ENCODE measurements around the gene IGFBP1.

IGFBP1 gene

GRCh38 chr7:45909561-45909960 is 21.3 kb downstream of the IGFBP1 start:
- no peak for DNase-seq

GRCh38 chr7:45910855-45911254 is 22.6 kb downstream of the IGFBP1 start:
- DNase-seq: no peak

GRCh38 chr7:45911311-45911710 is 23.0 kb downstream of the IGFBP1 start:
- DNase-seq: no peak

GRCh38 chr7:45912972-45913371 is 24.7 kb downstream of the IGFBP1 start:
- no peak for DNase-seq

GRCh38 chr7:45914911-45915310 is 26.6 kb downstream of the IGFBP1 start:
- DNase-seq: no peak

GRCh38 chr7:45915606-45916005 is 27.3 kb downstream of the IGFBP1 start:
- DNase-seq: no peak

- DNase-seq: no peak
These were observed 28.8 kb downstream of the IGFBP1 start for GRCh38 chr7:45917064-45917463.

GRCh38 chr7:45917658-45918057 is 29.4 kb downstream of the IGFBP1 start:
- DNase-seq: peak in 11 of 14 donors; percentile 3 to 72 (median 44)

GRCh38 chr7:45918556-45918955 is 30.3 kb downstream of the IGFBP1 start:
- DNase-seq: no peak

- no peak for DNase-seq
These were observed 31.0 kb downstream of the IGFBP1 start for GRCh38 chr7:45919231-45919784.

GRCh38 chr7:45919993-45920459 is 31.7 kb downstream of the IGFBP1 start:
- DNase-seq: no peak

- DNase-seq: peak in 1 of 14 donors; percentile 26
These were observed 32.5 kb downstream of the IGFBP1 start, which contains the start of gene IGFBP3 for GRCh38 chr7:45920502-45921380. TSS of gene IGFBP3 (minus strand) at chr7:45921272. CDS start at chr7:45921140, 132 bp downstream.

GRCh38 chr7:45921381-45921698 is 33.1 kb downstream of the IGFBP1 start:
- no peak for DNase-seq

GRCh38 chr7:45921699-45922519 is 33.6 kb downstream of the IGFBP1 start:
- DNase-seq: peak in 6 of 14 donors; percentile 8 to 26 (median 16)

GRCh38 chr7:45922810-45923209 is 34.5 kb downstream of the IGFBP1 start:
- DNase-seq: no peak

GRCh38 chr7:45923290-45923689 is 35.0 kb downstream of the IGFBP1 start:
- DNase-seq: peak in 7 of 14 donors; percentile 5 to 45 (median 21)

- no peak for DNase-seq
These were observed 35.5 kb downstream of the IGFBP1 start for GRCh38 chr7:45923818-45924217.

GRCh38 chr7:45924283-45924682 is 36.0 kb downstream of the IGFBP1 start:
- no peak for DNase-seq

- no peak for DNase-seq
These were observed 39.4 kb downstream of the IGFBP1 start for GRCh38 chr7:45927721-45928120.

GRCh38 chr7:45930967-45931366 is 42.7 kb downstream of the IGFBP1 start:
- DNase-seq: no peak

- no peak for DNase-seq
These were observed 49.0 kb downstream of the IGFBP1 start for GRCh38 chr7:45937301-45937700.

- DNase-seq: no peak
These were observed 49.6 kb downstream of the IGFBP1 start for GRCh38 chr7:45937862-45938261.
